HG03439 (cell line): Measurements from ENCODE around the gene NACC2.
"Not testable (repeated sequence)": the region's sequence is repeated elsewhere in the genome, so short reads cannot be mapped to it uniquely, and the experiment has no call there.

Experiments used
- ATAC-seq: cut with Tn5 transposase; IDR thresholded peaks from one replicate; pipeline ENCODE4 v1.9.1; 2021; ENCODE audit warnings: mild to moderate bottlenecking, moderate library complexity; ENCODE audit not compliant: unreplicated experiment

Gene NACC2

GRCh38 chr9:136048560-136049411, 46.3 kb downstream of the NACC2 start:
- ATAC-seq, result no peak

DNA sequence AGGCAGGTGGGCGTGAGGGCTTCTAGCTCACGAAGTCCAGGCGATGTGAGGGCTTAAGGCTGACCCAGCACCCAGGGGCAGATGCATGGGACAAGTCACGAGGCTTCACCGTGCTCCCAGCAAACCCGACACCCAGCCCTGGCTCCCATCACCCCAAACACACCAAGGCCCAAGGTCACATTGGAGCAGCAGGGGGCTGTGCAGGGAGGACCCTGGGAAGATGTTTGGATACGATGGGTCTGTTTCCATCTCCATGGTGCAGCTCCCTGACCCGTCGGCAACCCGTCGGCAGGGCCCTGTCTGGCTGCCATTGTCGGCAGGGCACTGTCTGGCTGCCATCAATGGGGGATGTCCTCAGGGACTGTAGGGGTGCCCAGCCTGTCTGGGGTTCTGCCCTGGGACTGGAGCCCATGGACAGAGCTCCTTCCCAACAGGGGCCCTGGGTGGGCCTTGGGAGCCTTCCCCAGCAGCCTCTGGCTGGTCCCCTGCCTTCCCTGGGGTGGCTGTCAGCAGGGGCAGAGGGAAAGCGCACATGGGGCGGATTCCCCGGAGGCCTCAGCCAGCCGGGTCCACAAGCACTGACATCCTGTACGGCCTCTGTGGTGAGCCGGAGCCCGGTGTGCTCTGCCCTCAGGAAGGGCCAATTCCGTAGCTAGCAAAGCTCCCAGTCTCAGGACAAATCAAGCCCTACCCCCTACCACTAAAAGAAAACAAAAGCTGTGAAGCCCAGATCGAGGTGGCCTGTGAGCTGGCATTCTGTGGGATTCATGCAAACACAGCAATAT, 47.1 kb downstream of the NACC2 start:
- no peak for ATAC-seq

- no peak for ATAC-seq
Observed at GRCh38 chr9:136047076-136047774, 47.9 kb downstream of the NACC2 start.

GRCh38 chr9:136046554-136046920, 48.6 kb downstream of the NACC2 start:
- ATAC-seq, result no peak

- no peak for ATAC-seq
Observed at GRCh38 chr9:136045595-136046553, 49.2 kb downstream of the NACC2 start.

GRCh38 chr9:136044971-136045594, 50.0 kb downstream of the NACC2 start:
- ATAC-seq, result no peak

GRCh38 chr9:136044207-136044970, 50.7 kb downstream of the NACC2 start:
- no peak for ATAC-seq

- ATAC-seq, result no peak
Observed at GRCh38 chr9:136043441-136043991, 51.6 kb downstream of the NACC2 start.

- ATAC-seq, result no peak
Observed at GRCh38 chr9:136042541-136042940, 52.5 kb downstream of the NACC2 start.

GRCh38 chr9:136040848-136041247, 54.2 kb downstream of the NACC2 start:
- not testable (repeated sequence) for ATAC-seq

GRCh38 chr9:136039488-136039887, 55.6 kb downstream of the NACC2 start:
- ATAC-seq, result no peak

DNA sequence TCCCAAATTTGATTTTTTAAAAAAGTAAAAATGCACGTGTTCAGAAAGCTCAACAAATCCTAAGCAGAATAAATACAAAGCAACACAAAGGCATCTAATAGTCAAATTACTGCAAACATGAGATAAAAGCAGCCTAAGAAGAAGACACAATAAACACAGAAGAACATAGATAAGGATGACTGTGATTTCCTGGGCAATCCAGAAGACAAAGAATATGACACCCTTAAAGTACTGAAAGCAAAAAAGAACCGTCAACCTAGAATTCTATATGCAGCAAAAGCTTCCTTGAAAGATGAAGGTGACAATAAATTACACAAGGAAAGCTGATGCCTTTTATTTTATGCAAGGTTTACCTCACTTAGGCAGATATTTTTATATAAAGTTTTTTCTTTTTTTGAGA, 58.2 kb downstream of the NACC2 start:
- no peak for ATAC-seq

- ATAC-seq, result no peak
Observed at GRCh38 chr9:136036050-136036449, 59.0 kb downstream of the NACC2 start.

DNA sequence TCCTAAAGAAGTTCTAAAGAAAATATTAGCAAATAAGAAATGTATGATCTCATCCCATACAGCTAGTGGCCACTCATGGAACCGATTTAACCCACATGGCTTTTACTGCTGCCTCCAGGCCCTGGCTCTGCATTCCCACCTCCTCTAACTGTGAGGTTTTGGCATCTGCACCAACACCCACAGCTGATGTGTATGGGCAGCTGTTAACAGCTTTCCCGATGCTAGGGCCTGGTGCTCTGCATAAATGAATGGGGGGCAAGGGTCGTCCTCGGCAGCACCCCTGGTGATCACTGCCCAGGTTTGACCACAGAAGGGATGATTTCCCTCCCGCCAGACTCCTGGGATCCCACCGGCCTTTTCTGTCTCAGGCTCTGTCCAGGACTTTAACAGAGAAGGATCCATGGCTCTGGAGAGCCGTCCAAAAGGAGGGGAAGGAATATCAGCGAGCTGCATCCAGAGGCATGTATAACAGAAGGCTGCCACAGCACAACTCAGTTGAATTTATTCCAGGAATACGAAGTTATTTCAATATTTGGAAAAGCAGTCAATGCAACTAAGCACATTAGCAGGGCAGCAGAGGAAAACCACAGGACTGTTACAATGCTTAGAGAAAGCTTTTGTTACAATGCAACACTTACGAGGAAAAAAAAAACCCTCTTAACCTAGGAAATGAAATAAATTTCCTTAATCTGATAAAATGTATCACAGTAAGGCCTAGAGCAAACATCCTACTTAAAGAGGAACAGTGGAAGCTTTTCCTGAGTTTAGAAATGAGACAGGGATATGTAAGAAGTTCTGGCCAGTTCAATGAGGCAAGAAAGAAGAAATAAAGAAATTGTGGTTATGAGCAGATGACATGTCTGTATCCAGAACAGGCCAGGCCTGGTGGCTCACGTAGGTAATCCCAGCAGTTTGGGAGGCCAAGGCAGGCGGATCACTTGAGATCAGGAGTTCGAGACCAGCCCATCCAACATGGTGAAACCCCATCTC, 63.1 kb downstream of the NACC2 start:
- ATAC-seq, result no peak

- no peak for ATAC-seq
Observed at GRCh38 chr9:136031094-136031493, 64.0 kb downstream of the NACC2 start.

- ATAC-seq, result no peak
Observed at GRCh38 chr9:136029556-136029955, 65.5 kb downstream of the NACC2 start.

GRCh38 chr9:136028760-136029470, 66.2 kb downstream of the NACC2 start:
- ATAC-seq, result no peak
